ENCODE results near the gene SLC13A4.

SLC13A4 gene

DNA sequence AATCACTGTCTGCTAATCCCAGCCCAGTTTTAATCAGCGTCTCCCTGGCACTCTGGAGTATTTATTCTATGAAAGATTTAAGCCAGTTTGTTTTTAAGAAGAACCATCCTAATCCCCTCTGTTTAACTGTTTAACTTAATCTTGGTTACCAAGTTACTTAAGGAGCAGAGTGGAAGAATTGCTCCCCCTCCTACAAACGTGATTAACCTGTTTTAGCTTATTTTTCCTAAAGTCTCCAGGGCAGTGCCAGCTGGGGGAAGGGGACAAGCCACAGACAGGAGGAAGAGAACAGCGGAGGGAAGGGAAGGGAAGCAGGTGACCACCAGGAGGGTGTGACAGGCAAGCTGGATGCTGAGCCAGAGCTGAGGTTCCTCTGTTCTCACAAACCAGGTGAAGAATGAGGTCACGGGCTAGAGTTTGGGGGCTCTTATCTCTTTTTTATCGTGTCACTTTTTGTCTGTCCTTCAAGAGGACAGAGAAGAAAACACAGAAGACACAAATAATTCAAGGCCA is 1.7 kb downstream of the SLC13A4 start:
- Histone ChIP-seq H3K4me3 (ENCODE audit: low read depth, low read length) (no peak overlapping the region), H3K4me1 (no peaks in the 10 kb centered on the region), H3K9me3 (ENCODE audit: control insufficient read depth, low read length) (no peaks in the 10 kb centered on the region), H2AFZ (no peak overlapping the region), H3K9ac (no peak overlapping the region), H3K27me3 (ENCODE audit: control insufficient read depth, insufficient read depth, low read length) (no peaks in the 10 kb centered on the region), H3K27ac (no peak overlapping the region), H3K36me3 (ENCODE audit: control insufficient read depth, insufficient read depth, low read length) (no peaks in the 10 kb centered on the region), H3K4me2 (ENCODE audit: low read length) (no peak overlapping the region), H3K79me2 (no peaks in the 10 kb centered on the region)
- TF ChIP-seq CTCF (IDR thresholded peaks at IDR 0.05) = no peak

DNA sequence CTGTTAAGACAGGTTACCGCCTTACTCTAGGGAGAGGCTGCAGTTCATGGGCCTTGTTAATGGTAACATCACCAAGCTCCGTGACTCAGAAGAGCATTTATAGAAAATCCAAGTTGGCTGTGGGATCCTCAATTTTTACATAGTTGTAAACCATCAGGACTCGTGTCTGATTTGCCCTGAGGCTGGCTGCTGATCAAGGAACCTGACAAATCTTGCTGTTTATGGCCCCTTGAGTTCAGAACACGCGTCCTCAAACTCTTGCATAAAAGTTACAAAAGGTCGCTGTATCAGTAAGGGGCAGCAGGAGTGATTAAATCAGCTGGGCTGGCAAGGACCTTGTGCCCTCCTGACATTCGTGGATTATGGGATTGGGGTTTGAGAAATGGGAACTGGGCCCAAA is 4.6 kb downstream of the SLC13A4 start:
- TF ChIP-seq CTCF (IDR thresholded peaks at IDR 0.05) = no peak
- H3K9me3 ChIP-seq (ENCODE audit: control insufficient read depth, low read length) = no peaks in the 10 kb centered on the region
- no peak overlapping the region for H3K27ac ChIP-seq
- no peaks in the 10 kb centered on the region for H3K27me3 ChIP-seq (ENCODE audit: control insufficient read depth, insufficient read depth, low read length)
- H2AFZ ChIP-seq = no peak overlapping the region
- H3K9ac ChIP-seq = no peak overlapping the region
- no peak overlapping the region for H3K4me3 ChIP-seq (ENCODE audit: low read depth, low read length)
- no peaks in the 10 kb centered on the region for H3K4me1 ChIP-seq
- no peak overlapping the region for H3K4me2 ChIP-seq (ENCODE audit: low read length)
- no peaks in the 10 kb centered on the region for H3K36me3 ChIP-seq (ENCODE audit: control insufficient read depth, insufficient read depth, low read length)
- no peaks in the 10 kb centered on the region for H3K79me2 ChIP-seq

GRCh38 chr7:135721198-135721820 is 6.7 kb downstream of the SLC13A4 start:
- H3K27ac ChIP-seq = no peak overlapping the region
- H3K9ac ChIP-seq = no peak overlapping the region
- no peaks in the 10 kb centered on the region for H3K27me3 ChIP-seq (ENCODE audit: control insufficient read depth, insufficient read depth, low read length)
- H3K79me2 ChIP-seq = no peaks in the 10 kb centered on the region
- no peak overlapping the region for H2AFZ ChIP-seq
- no peaks in the 10 kb centered on the region for H3K9me3 ChIP-seq (ENCODE audit: control insufficient read depth, low read length)
- H3K4me2 ChIP-seq (ENCODE audit: low read length) = no peak overlapping the region
- TF ChIP-seq CTCF (IDR thresholded peaks at IDR 0.05) = no peak
- H3K4me3 ChIP-seq (ENCODE audit: low read depth, low read length) = no peak overlapping the region
- H3K4me1 ChIP-seq = no peaks in the 10 kb centered on the region
- no peaks in the 10 kb centered on the region for H3K36me3 ChIP-seq (ENCODE audit: control insufficient read depth, insufficient read depth, low read length)

- no peak overlapping the region for H3K9ac ChIP-seq
- no peak overlapping the region for H2AFZ ChIP-seq
- H3K27ac ChIP-seq = no peak overlapping the region
- TF ChIP-seq CTCF (IDR thresholded peaks at IDR 0.05) = no peak
- no peak overlapping the region for H3K4me2 ChIP-seq (ENCODE audit: low read length)
- H3K36me3 ChIP-seq (ENCODE audit: control insufficient read depth, insufficient read depth, low read length) = no peaks in the 10 kb centered on the region
- no peaks in the 10 kb centered on the region for H3K27me3 ChIP-seq (ENCODE audit: control insufficient read depth, insufficient read depth, low read length)
- no peaks in the 10 kb centered on the region for H3K79me2 ChIP-seq
- no peak overlapping the region for H3K4me3 ChIP-seq (ENCODE audit: low read depth, low read length)
- H3K4me1 ChIP-seq = peaks cover 3% of the 10 kb centered on the region
- no peaks in the 10 kb centered on the region for H3K9me3 ChIP-seq (ENCODE audit: control insufficient read depth, low read length)
These were observed 8.3 kb downstream of the SLC13A4 start for GRCh38 chr7:135719688-135720087.
